ENCODE data around the gene EHBP1.

Gene EHBP1

GRCh38 chr2:62785810-62786597 is 80.5 kb downstream of the EHBP1 start:
- no peak for DNase-seq

DNA sequence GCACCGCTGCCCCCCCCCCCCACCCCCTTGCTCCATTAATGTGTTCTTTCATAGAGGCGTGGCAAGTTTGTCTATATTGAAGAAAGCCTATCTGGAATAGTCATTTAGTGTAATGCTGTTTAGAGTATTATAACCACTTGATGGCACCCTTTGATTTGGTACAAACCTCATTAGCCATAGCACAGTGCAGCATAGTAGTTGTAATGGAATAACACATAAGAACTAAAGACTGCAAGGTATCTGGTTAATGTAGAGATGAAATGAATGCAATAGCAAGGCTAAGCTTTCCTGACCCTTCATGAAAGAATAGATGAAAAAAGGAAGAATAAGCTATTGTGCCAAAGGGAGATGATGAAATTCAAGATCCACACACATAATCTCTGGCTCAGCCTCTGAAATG is 81.9 kb downstream of the EHBP1 start:
- no peak for DNase-seq

DNA sequence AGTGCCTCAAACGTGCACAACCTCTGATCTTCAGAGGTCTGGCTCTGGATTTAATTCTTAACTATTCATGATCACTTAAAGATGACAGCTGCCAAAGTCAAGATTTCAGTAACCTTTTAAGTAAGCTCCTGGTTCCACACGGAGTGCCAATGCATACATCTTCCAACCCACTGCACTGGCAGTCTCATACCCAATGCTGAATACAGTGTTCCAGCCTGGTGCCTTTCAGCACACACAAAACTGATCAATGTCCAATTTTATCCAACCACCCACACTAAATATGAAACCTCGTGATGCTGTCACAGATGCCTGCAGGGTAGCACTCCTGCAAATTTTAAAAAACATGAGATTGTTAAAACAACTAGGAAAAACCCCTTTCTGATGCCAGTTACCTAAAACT is 84.0 kb downstream of the EHBP1 start:
- DNase-seq = no peak

DNA sequence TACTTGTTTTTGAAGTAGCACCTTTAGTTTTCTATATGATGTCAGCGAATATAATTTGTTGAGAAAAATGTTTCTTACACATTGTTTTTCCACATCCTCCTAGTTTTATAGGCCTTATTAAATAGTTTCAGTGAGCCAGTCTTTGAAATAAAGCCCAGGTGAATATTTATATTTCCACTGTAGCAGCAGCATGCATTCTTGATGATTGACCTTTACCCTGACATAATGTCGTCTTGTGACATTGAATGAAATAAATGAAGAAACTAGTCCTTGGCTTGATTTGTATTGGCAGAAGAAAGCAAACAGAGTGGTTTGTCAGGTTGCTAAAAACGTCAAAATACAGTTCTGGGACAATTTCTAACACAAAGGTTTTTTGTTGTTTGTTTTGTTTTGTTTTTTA is 84.4 kb downstream of the EHBP1 start:
- DNase-seq = no peak

DNA sequence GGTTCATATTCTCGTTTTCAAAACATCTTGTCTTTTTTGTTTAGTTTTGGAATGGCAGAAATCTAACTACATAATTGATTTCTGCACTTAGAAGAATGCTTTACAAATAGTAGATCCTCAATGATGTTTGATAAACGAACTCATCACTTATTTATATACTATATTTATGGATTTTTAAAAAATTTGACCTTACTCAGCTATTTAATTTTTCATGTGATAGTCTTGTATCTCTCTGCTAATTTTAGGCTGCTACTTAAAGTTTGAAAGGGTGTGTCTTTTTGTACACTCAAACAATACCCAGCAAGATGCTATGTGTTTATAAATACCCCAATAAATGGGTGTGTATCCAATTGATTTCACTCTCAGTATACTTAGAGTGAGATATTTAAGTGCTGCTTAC is 86.9 kb downstream of the EHBP1 start:
- DNase-seq = no peak

DNA sequence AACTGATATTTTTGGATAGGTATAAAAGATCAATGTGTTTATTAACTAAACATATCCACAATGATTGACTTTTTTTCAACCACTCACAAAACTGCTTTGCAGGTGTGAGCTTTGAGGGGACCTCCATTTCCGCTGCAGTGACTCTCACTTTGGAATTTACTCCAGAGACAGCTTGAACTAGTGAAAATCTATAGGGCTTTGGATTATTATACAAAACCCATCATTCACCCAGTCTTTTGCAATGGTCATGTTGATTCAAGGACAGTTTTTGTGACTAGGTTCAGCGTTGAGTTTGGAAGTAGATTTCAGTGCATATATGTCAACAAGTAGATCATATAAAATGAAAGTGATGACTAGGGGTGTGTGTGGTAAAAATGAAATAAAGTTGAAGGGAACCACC is 87.7 kb downstream of the EHBP1 start:
- no peak for DNase-seq

- DNase-seq = no peak
These were observed 89.3 kb downstream of the EHBP1 start for GRCh38 chr2:62794791-62795190.

DNA sequence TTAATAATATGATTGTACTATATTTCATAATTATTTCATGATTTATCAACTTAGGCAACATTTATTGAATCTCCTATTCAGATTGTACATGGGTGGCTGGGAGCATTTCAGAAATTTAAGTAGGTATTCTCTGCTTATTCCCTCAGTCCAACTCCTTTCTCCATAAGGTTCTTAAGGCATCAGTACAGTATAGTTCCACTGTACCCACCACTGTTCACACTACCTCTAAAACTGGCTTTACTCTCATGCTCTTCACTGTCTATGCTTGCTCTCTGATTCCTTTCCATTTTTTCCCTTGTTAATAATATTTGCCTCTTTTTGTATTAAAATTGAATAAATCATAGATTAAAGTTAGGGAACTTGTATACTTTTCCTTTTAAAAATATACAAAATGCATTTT is 89.8 kb downstream of the EHBP1 start:
- no peak for DNase-seq

DNA sequence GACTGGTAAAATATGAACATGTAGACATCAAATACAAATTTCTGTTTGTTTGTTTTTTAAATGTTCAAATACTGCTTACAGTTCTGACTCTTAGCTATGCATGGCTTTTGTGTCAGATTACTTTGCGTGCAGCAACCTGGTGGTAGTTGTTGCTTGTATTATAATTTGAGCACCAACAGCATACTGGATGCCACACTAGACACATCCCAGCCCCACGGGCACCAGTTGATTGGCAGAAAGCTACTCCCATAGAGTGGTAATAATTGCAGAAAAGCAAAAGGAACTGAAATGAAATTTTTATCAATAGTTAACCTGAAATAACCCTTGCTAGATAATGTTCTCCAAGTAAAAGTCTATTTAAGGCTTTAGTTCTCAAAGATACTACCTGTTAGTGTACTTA is 91.6 kb downstream of the EHBP1 start:
- no peak for DNase-seq

GRCh38 chr2:62800618-62801017 is 95.1 kb downstream of the EHBP1 start:
- no peak for DNase-seq

DNA sequence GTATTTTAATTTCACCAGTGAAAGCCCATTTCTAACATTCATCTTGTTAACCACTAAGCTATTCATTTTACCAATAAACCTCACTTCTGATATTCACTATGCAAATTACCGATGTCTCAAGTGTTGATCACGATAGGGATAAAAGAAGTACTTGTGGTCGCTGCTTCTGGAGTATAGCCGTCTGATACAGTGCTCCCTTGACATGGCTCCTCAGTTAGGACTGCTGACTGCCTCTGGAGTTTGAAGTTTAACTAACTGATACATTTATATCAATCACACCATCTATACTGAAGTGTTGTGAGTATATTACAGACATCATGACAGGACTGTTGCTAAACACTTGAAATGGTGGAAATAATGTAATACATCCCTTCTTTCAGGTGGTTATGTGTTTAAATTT is 95.6 kb downstream of the EHBP1 start:
- no peak for DNase-seq

- DNase-seq = no peak
These were observed 96.5 kb downstream of the EHBP1 start for GRCh38 chr2:62801814-62802523.

DNA sequence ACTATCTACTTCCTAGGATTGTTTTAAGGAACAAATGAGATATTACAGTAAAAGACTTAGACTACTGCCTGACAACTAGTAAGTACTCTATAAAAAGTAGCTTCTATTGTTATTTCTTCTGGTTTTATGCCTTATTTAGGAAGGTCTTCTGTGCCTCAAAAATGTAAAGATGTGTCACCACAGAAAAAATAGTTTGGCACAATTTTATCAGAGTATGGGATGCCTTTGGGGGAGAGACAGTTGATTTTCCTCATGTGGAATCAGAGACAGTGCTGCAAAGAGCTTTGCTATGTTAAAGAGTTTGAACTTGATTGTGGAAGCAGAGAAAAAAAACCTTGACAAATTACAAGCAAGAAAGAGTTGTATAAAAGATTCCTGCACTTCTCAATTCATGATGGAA is 98.4 kb downstream of the EHBP1 start:
- no peak for DNase-seq

DNA sequence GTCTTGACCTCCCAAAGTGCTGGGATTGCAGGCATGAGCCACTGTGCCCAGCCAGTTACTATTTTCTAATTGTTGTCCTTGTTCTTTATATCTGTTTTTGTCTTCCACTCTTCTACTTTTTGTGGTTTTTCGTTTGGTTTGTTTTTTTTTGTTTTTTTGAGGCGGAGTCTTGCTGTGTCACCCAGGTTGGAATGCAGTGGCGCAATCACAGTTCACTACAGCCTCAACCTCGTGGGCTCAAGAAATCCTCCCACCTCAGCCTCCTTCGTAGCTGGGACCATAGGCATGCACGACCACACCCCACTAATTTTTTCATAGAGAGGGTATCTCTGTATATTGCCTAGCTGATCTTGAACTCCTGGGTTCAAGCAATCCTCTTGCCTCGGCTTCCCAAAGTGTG is 100.7 kb downstream of the EHBP1 start:
- DNase-seq = no peak

- no peak for DNase-seq
These were observed 103.0 kb downstream of the EHBP1 start for GRCh38 chr2:62808554-62808953.

GRCh38 chr2:62811086-62811485 is 105.6 kb downstream of the EHBP1 start:
- no peak for DNase-seq

DNA sequence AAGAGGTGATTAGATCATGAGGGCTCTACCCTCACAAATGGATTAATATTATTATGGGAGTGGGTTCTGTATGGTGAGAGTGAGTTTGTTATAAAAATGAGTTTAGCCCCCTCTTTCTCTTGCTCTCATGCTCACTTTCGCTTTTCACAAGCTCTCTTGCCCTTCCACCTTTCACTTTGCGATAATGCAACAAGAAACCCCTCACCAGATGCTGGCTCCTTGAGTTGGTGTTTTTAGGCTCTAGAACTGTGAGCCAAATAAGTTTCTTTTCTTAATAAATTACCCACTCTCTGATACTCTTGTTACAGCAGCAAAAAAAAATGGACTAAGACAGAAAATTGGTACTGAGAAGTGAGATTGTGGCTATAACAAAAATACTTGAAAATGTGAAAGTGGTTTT is 106.5 kb downstream of the EHBP1 start:
- no peak for DNase-seq

- DNase-seq = no peak
These were observed 107.7 kb downstream of the EHBP1 start for GRCh38 chr2:62812921-62813825.

GRCh38 chr2:62814123-62814522 is 108.6 kb downstream of the EHBP1 start:
- DNase-seq = no peak

GRCh38 chr2:62817348-62817747 is 111.8 kb downstream of the EHBP1 start:
- no peak for DNase-seq

DNA sequence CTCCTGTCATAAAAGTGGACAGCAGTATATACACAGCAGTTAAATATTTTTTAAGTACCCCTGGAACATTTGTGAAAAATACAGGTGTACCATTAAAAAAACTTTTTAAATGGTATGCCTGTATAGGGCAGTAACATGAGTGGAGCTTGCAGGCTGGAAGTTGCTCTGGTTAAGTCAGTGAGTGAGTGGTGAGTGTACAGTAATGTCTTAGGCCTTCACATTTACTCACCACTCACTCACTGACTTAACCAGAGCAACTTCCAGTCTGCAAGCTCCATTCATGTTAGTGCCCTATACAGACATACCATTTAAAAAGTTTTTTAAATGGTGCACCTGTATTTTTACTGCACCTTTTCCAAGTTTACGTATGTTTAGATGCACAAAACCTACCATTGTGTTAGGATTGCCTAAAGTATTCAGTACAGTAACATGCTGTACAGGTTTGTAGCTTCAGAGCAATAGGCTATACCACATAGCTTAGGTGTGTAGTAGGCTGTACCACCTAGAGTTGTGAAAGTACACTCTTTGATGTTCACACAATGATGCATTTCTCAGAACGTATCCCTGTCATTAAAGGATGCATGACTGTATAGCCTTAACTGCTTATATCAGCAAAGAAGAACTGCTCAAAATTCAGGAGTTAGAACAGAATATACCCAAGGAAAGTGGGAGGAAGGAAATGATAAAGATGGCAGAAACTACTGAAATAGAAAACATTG is 112.6 kb downstream of the EHBP1 start:
- DNase-seq = no peak

GRCh38 chr2:62822549-62822948 is 117.0 kb downstream of the EHBP1 start:
- DNase-seq = no peak

DNA sequence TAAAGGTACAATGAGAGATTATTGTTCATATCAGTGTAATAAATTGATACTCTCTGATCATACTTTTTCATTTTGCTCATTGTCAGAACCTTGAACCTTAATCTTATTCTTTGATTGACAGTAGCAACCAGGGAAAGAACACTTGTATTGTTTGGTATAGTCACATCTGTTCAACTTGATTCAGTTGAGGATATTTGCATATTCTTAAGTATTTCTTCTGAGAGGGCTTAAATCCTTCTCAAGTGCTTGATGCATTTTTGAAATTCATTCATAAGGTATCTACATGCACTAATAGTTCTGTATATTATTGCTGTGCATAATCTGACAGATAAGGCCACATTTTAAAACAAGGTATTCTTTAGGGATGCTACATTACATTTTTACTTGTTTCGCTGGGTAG is 118.9 kb downstream of the EHBP1 start:
- DNase-seq = no peak
